Measurements from ENCODE around the gene GPRC5C.

The GPRC5C gene

DNA sequence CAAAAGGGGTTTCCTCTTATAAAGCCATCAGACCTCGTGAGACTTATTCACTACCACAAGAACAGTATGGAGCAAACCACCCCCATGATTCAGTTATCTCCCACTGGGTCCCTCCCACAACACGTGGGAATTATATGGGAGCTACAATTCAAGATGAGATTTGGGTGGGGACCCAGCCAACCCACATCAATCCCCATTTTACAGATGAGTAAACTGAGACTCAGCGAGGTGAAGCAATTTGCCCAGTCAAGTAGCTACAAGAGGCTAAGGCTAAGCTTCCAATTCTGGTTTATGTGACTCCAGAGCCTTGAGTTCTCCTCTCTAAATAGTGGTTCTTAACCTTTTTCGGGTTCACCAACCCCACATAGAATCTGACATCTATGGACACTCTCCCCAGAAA, 43.3 kb downstream of the GPRC5C start:
- DNase-seq = no peak

DNA sequence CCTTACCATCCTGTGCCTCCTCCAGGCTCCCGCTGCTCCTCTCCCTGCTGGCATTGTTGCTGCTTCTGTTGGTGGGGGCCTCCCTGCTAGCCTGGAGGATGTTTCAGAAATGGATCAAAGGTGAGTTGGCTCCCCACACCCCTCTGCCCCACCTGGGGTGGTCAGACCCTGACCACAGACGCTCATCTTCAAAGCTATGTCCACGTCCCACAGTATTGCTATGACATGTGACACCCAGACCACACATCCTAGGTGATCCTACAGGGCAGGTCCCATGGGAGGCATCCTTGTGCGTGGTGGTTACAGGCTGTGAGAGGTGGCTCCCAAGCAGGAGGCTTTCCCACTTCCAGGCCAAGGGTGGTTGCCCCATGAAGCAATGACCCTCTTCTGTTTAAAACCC, 45.5 kb downstream of the GPRC5C start:
- no peak for DNase-seq

DNA sequence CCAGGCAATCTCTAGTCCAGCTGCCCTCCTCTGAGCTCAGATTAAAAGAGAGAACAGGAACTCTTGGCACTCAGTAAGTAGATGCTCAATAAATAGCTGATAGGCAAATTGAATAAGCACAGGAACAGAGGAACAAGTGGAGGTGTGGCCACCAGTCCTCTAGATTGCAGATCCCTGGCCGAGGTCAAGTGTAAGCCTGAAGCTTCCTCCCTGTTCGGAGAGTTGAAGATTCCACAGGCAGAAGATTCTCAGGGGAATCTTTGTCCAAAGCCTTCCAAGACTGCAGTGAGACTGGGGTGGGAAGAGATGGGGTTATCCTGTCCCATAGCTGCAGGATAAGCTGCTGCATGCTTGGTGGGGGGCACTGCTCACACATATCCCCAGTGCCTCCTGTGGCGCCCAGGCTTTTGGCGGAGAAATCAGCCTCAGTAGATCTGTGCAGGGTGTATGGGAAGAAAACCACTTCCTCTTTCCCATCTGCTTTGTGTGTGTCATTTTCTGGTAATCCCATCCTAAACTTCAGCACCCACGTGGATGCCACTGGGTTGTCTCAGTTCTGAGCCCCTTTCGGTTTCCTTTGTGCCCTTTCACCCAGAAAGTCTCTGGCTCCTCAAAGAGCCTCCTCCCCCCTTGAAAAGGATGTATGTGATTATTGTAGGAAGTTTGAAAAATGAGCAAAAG, 46.7 kb downstream of the GPRC5C start:
- peak; percentile 29 to 41 for DNase-seq

DNA sequence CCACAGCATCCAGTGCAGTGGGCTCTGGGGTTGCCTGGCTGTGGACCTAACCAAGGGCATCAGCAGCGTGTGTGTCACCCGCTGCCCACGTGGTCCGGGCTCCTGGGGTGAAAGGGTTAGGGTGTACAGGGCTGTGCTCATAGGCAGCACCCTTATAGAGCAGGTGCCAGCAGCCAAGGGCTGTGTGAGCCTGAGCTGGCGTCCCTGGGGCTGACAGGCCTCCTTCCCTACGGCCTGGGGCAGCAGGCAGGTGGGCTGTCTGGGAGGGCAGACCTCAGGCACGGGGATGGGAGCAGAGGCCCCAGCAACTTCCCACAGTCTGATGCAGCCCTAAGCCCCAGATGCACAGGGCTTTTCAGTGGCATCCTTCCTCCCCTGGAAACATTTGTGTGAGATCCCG, 48.4 kb downstream of the GPRC5C start:
- DNase-seq = no peak

DNA sequence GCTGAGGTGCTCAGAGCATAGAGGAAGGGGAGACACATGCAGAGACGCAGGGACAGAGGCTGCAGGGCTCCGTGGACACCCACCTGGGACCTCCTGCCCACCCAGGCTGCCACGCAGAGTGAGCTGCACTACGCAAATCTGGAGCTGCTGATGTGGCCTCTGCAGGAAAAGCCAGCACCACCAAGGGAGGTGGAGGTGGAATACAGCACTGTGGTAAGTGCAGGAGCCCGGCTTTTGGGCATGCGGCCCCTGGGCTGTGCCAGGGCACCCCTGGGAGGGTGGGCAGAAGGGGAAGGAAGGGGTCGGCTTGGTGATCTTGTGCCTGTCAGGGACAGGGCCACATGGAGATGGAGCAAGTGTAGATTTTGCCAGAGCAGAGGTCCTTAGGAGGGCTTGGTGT, 49.7 kb downstream of the GPRC5C start:
- DNase-seq = no peak

DNA sequence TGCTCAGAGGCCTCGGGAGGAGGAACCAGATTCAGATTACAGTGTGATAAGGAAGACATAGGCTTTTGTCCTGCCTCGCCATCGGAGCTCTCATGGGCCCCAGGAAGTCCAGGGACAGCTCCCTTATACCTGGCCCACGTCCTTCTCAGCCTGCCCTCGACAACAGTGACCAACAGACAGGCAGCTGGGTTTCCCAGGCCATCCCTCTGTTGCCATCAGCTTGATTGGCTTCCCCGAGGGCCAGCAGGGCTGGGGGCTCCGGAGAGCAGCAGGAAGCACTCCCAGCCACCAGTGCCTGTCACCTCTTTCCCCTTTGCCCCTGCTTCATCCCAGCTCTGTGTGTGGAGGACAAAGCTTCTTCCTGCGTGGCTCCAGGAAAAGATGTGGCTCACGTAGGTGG, 52.2 kb downstream of the GPRC5C start:
- DNase-seq = no peak

DNA sequence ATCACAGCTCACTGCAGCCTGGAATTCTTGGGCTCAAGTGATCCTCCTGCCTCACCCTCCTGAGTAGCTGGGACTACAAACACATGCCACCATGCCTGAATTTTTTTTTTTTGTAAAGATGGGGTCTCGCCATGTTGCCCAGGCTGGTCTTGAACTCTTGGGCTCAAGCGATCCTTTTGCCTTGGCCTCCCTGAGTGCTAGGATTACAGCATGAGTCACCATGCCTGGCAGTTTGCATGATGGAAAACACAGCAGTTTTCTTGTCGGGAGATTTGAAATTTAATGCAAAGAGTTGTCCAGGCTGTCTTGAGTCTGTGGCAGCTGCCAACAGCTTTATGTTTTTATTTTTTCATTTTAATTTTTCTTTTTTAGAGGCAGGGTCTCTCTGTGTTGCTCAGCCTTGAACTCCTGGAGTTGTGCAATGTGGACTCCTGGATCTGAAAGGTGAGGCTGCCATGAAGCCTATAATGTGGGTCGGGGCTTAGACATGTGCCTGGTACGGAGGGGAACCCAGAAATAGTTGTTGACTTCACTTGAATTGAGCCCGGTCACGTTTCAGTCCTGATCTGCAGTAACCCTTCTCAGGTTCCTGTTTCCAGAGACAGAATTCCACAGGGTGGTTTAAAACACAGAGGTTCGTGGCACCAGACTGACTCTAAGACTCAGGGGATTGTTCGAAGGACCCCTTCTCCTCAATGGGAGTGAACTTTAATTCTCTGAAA, 53.3 kb downstream of the GPRC5C start:
- DNase-seq = peak in 1 of 2 experiments; percentile 6

DNA sequence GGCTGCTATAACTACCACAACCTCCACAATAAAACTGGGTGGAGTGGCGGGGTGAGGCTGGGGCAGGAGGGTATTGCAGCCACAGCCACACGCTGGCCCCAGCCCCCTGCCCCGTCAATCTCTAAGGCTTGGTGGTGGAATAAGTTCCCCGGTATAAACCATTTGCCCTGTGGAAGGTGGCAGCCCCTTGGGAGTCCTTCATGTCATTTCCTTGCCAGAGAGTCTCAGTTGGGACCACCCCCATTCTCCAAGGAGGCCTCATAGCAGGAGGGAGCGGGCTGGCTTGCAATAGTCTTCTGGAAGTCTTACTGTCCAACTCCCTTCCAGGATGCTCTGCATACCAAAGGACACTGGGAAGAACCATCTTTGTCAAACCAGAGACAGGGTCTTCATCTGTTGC, 54.0 kb downstream of the GPRC5C start:
- DNase-seq = no peak

DNA sequence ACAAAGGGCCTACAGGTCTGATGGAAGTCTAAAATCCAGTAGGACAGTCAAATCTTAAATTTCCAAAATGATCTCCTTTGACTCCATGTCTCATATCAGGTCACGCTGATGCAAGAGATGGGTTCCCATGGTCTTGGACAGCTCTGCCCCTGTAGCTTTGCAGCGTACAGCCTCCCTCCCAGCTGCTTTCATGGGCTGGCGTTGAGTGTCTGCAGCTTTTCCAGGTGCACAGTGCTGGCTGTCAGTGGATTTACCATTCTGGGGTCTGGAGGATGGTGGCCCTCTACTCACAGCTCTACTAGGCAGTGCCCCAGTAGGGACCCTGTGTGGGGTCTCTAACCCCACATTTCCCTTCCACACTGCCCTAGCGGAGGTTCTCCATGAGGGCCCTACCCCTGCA, 56.4 kb downstream of the GPRC5C start:
- DNase-seq = peak in 1 of 2 experiments; percentile 10

DNA sequence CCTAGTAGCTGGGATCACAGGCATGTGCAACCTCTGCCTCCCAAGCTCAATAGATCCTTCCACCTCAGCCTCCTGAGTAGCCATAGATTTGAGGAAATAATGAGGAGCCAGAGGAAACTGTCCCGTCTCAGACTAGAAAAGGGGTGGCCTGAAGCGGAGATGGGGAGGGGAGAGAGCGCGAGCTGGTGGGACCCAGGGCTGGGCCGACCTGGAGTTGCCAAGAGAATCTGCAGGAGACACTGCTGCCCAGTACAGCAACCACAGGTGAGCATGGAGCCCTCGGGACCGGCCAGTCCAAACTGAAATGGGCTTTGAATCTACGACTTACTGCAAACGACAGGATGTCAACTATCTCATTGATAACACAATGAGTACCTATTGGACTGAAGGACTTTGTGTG, 58.8 kb downstream of the GPRC5C start:
- peak in 1 of 2 experiments; percentile 11 for DNase-seq

DNA sequence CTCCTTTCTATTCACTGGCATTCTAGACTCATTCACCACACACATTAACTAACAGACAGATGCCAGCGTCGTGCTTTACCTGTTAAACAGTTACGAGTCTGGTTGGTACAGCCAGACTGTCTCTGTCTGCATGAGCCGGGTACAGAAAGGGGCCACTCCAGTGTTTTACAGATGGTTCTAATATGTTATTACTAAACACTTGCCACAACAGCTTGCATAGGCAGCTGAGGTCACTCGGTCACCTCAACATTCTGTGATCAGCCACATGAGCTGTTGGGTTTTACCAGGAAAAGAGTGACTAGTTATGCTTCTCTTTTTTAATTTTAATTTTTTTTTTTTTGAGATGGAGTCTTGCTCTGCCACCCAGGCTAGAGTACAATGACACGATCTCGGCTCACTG, 59.7 kb downstream of the GPRC5C start:
- peak in 1 of 2 experiments; percentile 16 for DNase-seq

DNA sequence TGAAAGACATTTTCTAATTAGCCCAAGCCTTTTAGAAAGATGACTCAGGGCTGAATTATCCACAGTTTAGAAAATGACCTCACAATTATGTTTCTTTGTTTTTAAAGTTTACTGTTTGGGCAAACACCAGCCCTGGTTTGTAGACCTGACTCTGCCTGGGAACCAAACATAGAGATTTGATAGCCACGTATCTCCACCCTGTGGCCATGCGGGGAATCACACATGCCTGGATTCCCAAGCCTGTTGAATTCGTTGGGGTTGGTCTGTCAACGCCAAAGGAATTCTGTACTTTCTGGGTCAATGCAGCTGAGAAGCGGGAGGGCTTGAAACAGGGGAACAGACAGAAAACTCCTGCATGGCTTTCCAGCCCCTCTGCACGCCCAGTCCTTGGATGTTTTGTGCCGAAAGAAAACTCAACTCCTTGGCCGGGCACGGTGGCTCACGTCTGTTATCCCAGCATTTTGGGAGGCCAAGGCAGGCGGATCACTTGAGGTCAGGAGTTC, 61.5 kb downstream of the GPRC5C start:
- DNase-seq = peak; percentile 75 to 80
